A549 (cell line): Measurements from ENCODE around the gene ENTHD1. TPM values are rescaled to one million over a fixed set of nuclear protein-coding genes. Genes with fewer than 3 reads are reported as not detected.

Source experiments
- ATAC-seq, 2 experiments: fragments of 200-7000 bp in 1 of 2; fragments of >200 bp in 1 of 2; cut with Nextera tagmentation in 1 of 2; cut with Tn5 transposase in 1 of 2; 3 replicates each; pipeline versions ENCODE4 v1.8.0 to v1.9.1; 2018 to 2020; ENCODE audit warnings: mild to moderate bottlenecking in 1 of 2, moderate library complexity in 1 of 2
- CTCF ChIA-PET: fragments of 300-600 bp; sonication (Branson Sonifier 250); formaldehyde crosslinking; extraction: SDS; loops from one replicate; lab custom pipeline; 2021; ENCODE audit warnings: antibody characterized with exemption, inconsistent platforms; lab: Yijun Ruan, JAX
- POLR2A ChIA-PET: fragments of 350-600 bp; formaldehyde crosslinking; extraction: SDS; loops from one replicate; lab custom pipeline; 2021; ENCODE audit warnings: antibody characterized with exemption, inconsistent platforms; lab: Yijun Ruan, JAX
- DNase-seq, 2 experiments: peaks; one replicate each; pipeline versions ENCODE4 v3.0.0 to v3.0.0-alpha.2; 2011 to 2016; ENCODE audit warnings: low read depth in 1 of 2, low spot score in 1 of 2
- FAIRE-seq: peaks from 2 replicates; lab custom pipeline; 2011; peaks lifted over from hg19 to GRCh38; lab: Jason Lieb, UNC
- H3K27ac ChIP-seq, 2 experiments: fragments of >200 bp; sonication (Bioruptor Twin); formaldehyde crosslinking; 3 replicates each; pipeline ENCODE4 v1.5.1; 2016 to 2017
- H3K4me1 ChIP-seq: fragments of >200 bp; sonication (Bioruptor Twin); formaldehyde crosslinking; 3 replicates; pipeline ENCODE4 v1.6.1; 2016
- H3K4me2 ChIP-seq: fragments of >200 bp; sonication (Bioruptor Twin); formaldehyde crosslinking; 3 replicates; pipeline ENCODE4 v1.6.1; 2016
- H3K4me3 ChIP-seq: fragments of >200 bp; sonication (Bioruptor Twin); formaldehyde crosslinking; 3 replicates; pipeline ENCODE4 v1.5.1; 2016
- H3K9me3 ChIP-seq: fragments of >200 bp; sonication (Bioruptor Twin); formaldehyde crosslinking; 3 replicates; pipeline ENCODE4 v1.6.1; 2016
- CBX2 ChIP-seq: fragments of 200-600 bp; sonication (generic); IDR thresholded peaks from 2 replicates; pipeline ENCODE4 v1.6.1; 2016; ENCODE audit warnings: low read depth, mild to moderate bottlenecking, borderline replicate concordance
- CBX8 ChIP-seq: fragments of 200-600 bp; sonication (generic); IDR thresholded peaks from 2 replicates; pipeline ENCODE4 v1.6.1; 2016
- CHD2 ChIP-seq: fragments of 150-350 bp; IDR thresholded peaks from 2 replicates; pipeline ENCODE4 v1.6.1; 2014; ENCODE audit warnings: low read length; ENCODE audit not compliant: partially characterized antibody
- CHD4 ChIP-seq: fragments of 200-600 bp; sonication (generic); IDR thresholded peaks from 2 replicates; pipeline ENCODE4 v1.6.1; 2016; ENCODE audit warnings: antibody characterized with exemption, mild to moderate bottlenecking, borderline replicate concordance
- CTCF ChIP-seq: fragments of >200 bp; sonication (Bioruptor Twin); formaldehyde crosslinking; IDR thresholded peaks from 3 replicates; pipeline ENCODE4 v1.5.1; 2016
- FOSB ChIP-seq: fragments of 250-450 bp; sonication (Bioruptor Pico); IDR thresholded peaks from 2 replicates; pipeline ENCODE4 v1.5.0; 2020; ENCODE audit warnings: mild to moderate bottlenecking, moderate library complexity
- HES2 ChIP-seq: fragments of >200 bp; sonication (Bioruptor Twin); formaldehyde crosslinking; IDR thresholded peaks from 2 replicates; pipeline ENCODE4 v1.6.1; 2016
- HEYL ChIP-seq: fragments of 250-450 bp; sonication (Bioruptor Pico); IDR thresholded peaks from 2 replicates; pipeline ENCODE4 v1.8.0; 2021; ENCODE audit warnings: mild to moderate bottlenecking, moderate library complexity
- HMGXB4 ChIP-seq: fragments of 250-450 bp; sonication (Bioruptor Pico); IDR thresholded peaks from 2 replicates; pipeline ENCODE4 v1.5.0; 2021; ENCODE audit warnings: mild to moderate bottlenecking, moderate library complexity, borderline replicate concordance
- HOXB5 ChIP-seq: fragments of 250-450 bp; sonication (Bioruptor Pico); IDR thresholded peaks from 2 replicates; pipeline ENCODE4 v1.5.0; 2020; ENCODE audit warnings: mild to moderate bottlenecking, moderate library complexity
- JUNB ChIP-seq: fragments of >200 bp; sonication (Bioruptor Twin); formaldehyde crosslinking; IDR thresholded peaks from 2 replicates; pipeline ENCODE4 v1.6.1; 2016
- MAFK ChIP-seq: fragments of 450-650 bp; IDR thresholded peaks from 2 replicates; pipeline ENCODE4 v1.6.1; 2014; ENCODE audit not compliant: partially characterized antibody
- MYC ChIP-seq: IDR thresholded peaks from 2 replicates; pipeline ENCODE4 v1.6.1; 2012; ENCODE audit warnings: mild to moderate bottlenecking, inconsistent platforms, low read length, improper control_type of control experiment, borderline replicate concordance
- RAD21 ChIP-seq, 2 experiments: fragments of >200 bp in 1 of 2; sonication (Bioruptor Twin) in 1 of 2; formaldehyde crosslinking in 1 of 2; IDR thresholded peaks in 1 of 2; conservative IDR thresholded peaks in 1 of 2; 2 replicates in 1 of 2; 3 replicates in 1 of 2; pipeline ENCODE4 v1.6.1; 2012 to 2018; ENCODE audit warnings: inconsistent platforms in 1 of 2
- RCOR1 ChIP-seq: fragments of 150-350 bp; IDR thresholded peaks from 2 replicates; pipeline ENCODE4 v1.6.1; 2014; ENCODE audit warnings: antibody characterized with exemption, low read length, low read depth
- RFX5 ChIP-seq: fragments of 450-650 bp; IDR thresholded peaks from 2 replicates; pipeline ENCODE4 v1.7.1; 2014; ENCODE audit warnings: antibody characterized with exemption, mild to moderate bottlenecking, moderate library complexity
- RNF2 ChIP-seq: fragments of 200-600 bp; sonication (generic); IDR thresholded peaks from 2 replicates; pipeline ENCODE4 v1.6.1; 2016; ENCODE audit warnings: low read depth, mild to moderate bottlenecking, antibody characterized with exemption, moderate library complexity, borderline replicate concordance
- TP53 ChIP-seq: fragments of 250-450 bp; sonication (Bioruptor Pico); IDR thresholded peaks from 2 replicates; pipeline ENCODE4 v1.5.0; 2021; ENCODE audit warnings: mild to moderate bottlenecking, moderate library complexity
- USF2 ChIP-seq: fragments of 450-650 bp; IDR thresholded peaks from 2 replicates; pipeline ENCODE4 v1.6.1; 2014; ENCODE audit warnings: antibody characterized with exemption
- WGBS: methylation state at CpG from one replicate; pipeline ENCODE4 v1.1.6; 2017; ENCODE audit errors: missing lambda C conversion rate; 5-methylcytosine and 5-hydroxymethylcytosine counted together
- polyA plus RNA-seq, 4 experiments: library from polyadenylated mRNA; depleted of rRNA in 3 of 4; stranded (reverse); fragments of >200 nt; fragmentation: RNase III in 1 of 4; extraction: RNeasy Plus Mini Kit Qiagen cat#74134 plus additional on column Dnase treatment in 1 of 4; gene quantifications; 2 replicates in 3 of 4; 3 replicates in 1 of 4; pipeline ENCODE4 v1.2.3, GENCODE V29; 2011 to 2017

The ENTHD1 gene
- polyA plus RNA-seq, 2 of the 4 experiments (the other 2 are of a cell fraction) = not detected

GRCh38 chr22:39733191-39733590 lies 160.4 kb downstream of the ENTHD1 start:
- 50% methylated on average over 2 of the region's 2 CpGs for WGBS
- Histone ChIP-seq H3K4me1 (no peaks in the 10 kb centered on the region), H3K4me2 (no peak overlapping the region), H3K4me3 (no peak overlapping the region), H3K27ac (no peak overlapping the region), H3K9me3 (no peaks in the 10 kb centered on the region)
- ATAC-seq (no peak), DNase-seq (no peak), FAIRE-seq (no peak)
- TF ChIP-seq RCOR1 = no peak
- TF ChIP-seq RAD21 (conservative IDR thresholded peaks at IDR 0.05 in 1 of 2, IDR thresholded peaks at IDR 0.05 in 1 of 2) = no peak
- no peak for TF ChIP-seq HES2
- no peak for TF ChIP-seq FOSB (CRISPR knock-in tag)
- TF ChIP-seq HMGXB4 (CRISPR knock-in tag) = no peak
- TF ChIP-seq CBX8 = no peak
- TF ChIP-seq HOXB5 = no peak
- no peak for TF ChIP-seq CHD2
- no peak for TF ChIP-seq HEYL (CRISPR knock-in tag)
- TF ChIP-seq CTCF = no peak
- TF ChIP-seq MAFK = no peak
- no peak for TF ChIP-seq USF2
- TF ChIP-seq TP53 (CRISPR knock-in tag) = no peak
- TF ChIP-seq CHD4 = no peak
- POLR2A ChIA-PET = interaction anchor here (0.7 kb wide), 1 partner anchor 444 kb away, joined by 3 read pairs; no protein-coding TSS in a partner anchor
- CTCF ChIA-PET = no interaction called here

- FAIRE-seq (no peak), ATAC-seq (no peak), DNase-seq (no peak)
- no peak for TF ChIP-seq JUNB
- no peak for TF ChIP-seq HOXB5
- no peak for TF ChIP-seq RFX5
- no peak for TF ChIP-seq CHD2
- TF ChIP-seq RNF2 = no peak
- TF ChIP-seq MYC = no peak
- TF ChIP-seq RAD21 (conservative IDR thresholded peaks at IDR 0.05 in 1 of 2, IDR thresholded peaks at IDR 0.05 in 1 of 2) = no peak
- Histone ChIP-seq H3K27ac (no peak overlapping the region), H3K4me3 (no peak overlapping the region), H3K4me1 (no peaks in the 10 kb centered on the region), H3K9me3 (no peaks in the 10 kb centered on the region), H3K4me2 (no peak overlapping the region)
- ChIA-PET CTCF (no interaction called here), POLR2A (no interaction called here)
- WGBS = 13% methylated on average over 8 of the region's 8 CpGs
These were observed 160.9 kb downstream of the ENTHD1 start for GRCh38 chr22:39732625-39733024.

- Histone ChIP-seq H3K4me2 (no peak overlapping the region), H3K4me3 (no peak overlapping the region), H3K27ac (no peak overlapping the region), H3K4me1 (no peaks in the 10 kb centered on the region), H3K9me3 (no peaks in the 10 kb centered on the region)
- POLR2A ChIA-PET = no interaction called here
- TF ChIP-seq USF2 = no peak
- TF ChIP-seq CBX2 = no peak
- TF ChIP-seq RCOR1 = no peak
- CTCF ChIA-PET = interaction anchor here (0.7 to 1.3 kb wide), 2 partner anchors 17 to 22 kb away, joined by 3 to 5 read pairs; no protein-coding TSS in a partner anchor
- FAIRE-seq (no peak), DNase-seq (no peak), ATAC-seq (no peak)
- 42% methylated on average over 8 of the region's 12 CpGs for WGBS
These were observed 161.5 kb downstream of the ENTHD1 start for GRCh38 chr22:39731881-39732555.
